ENCODE measurements around the gene CALCOCO1.

- TF ChIP-seq POLR2A (IDR thresholded peaks at IDR 0.05; ENCODE audit: control extremely low read depth in 1 of 2, low read depth in 2 of 2, low read length in 2 of 2) (no peak), HDAC6 (IDR thresholded peaks at IDR 0.05; ENCODE audit: low read depth, low read length) (no peak), CTCF (IDR thresholded peaks at IDR 0.05; ENCODE audit: control extremely low read depth in 1 of 3, insufficient read depth in 1 of 3, low read depth in 1 of 3, low read length in 3 of 3) (no peak), EZH2 (IDR thresholded peaks at IDR 0.05; ENCODE audit: low read depth, low read length, severe bottlenecking) (no peak), SP1 (IDR thresholded peaks at IDR 0.05; ENCODE audit: low read depth, low read length) (no peak), ATF3 (IDR thresholded peaks at IDR 0.05; ENCODE audit: insufficient read depth, low read depth, low read length) (no peak), E2F6 (IDR thresholded peaks at IDR 0.05) (no peak)
Observed at GRCh38 chr12:53722450-53723041, 4.7 kb downstream of the CALCOCO1 start.
